IPS-NIHi7 (cell line): ENCODE measurements around the gene PROP1.
"Not testable (repeated sequence)": the region's sequence is repeated elsewhere in the genome, so short reads cannot be mapped to it uniquely, and the experiment has no call there.

Experiments used
- DNase-seq: peaks from one replicate; pipeline ENCODE4 v3.0.0; 2012; ENCODE audit warnings: mixed read lengths; ENCODE audit errors: extremely low spot score

The PROP1 gene

GRCh38 chr5:177945145-177945544 lies 50.9 kb downstream of the PROP1 start:
- not testable (repeated sequence) for DNase-seq

GRCh38 chr5:177943805-177944736 lies 52.0 kb downstream of the PROP1 start:
- DNase-seq: not testable (repeated sequence)

DNA sequence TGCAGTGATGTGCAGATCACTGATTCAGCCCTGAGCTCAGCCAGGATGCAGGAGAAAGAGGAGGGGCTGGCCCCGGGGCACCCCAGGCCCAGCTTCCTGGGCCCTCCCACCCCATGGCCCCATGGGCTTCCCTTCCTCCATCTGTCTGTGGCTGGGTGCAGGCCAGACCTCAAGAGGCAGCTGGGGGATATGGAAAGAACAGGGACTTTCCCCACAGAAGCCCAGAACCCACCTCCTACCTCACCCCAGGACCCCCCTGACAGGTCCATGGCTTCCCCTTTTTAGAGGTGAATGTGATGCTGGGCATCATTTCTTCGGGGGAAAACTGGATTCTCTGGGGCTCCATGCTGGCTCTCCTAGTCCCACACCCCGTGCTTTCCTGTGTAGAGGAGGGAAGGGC lies 53.1 kb downstream of the PROP1 start:
- not testable (repeated sequence) for DNase-seq
